Loucy (cell line): ENCODE measurements around the gene CREB1.

Experiments used
- H2AFZ ChIP-seq: fragments of 200-600 bp; sonication (generic); 2 replicates; pipeline ENCODE4 v1.6.0; 2016; ENCODE audit warnings: antibody characterized with exemption, mild to moderate bottlenecking, low read length, moderate library complexity
- H3F3A ChIP-seq: fragments of 200-600 bp; 2 replicates; pipeline ENCODE4 v1.6.0; 2016; ENCODE audit warnings: antibody characterized with exemption, low read depth, mild to moderate bottlenecking
- H3K27me3 ChIP-seq: fragments of 200-600 bp; sonication (generic); 2 replicates; pipeline ENCODE4 v1.6.1; 2014; ENCODE audit warnings: low read length, mild to moderate bottlenecking; ENCODE audit not compliant: insufficient read depth, poor library complexity, severe bottlenecking
- H3K36me3 ChIP-seq: fragments of 200-600 bp; sonication (generic); 2 replicates; pipeline ENCODE4 v1.6.1; 2016; ENCODE audit warnings: low read length; ENCODE audit not compliant: insufficient read depth
- H3K4me1 ChIP-seq: fragments of 200-600 bp; sonication (generic); 2 replicates; pipeline ENCODE4 v1.5.1; 2014; ENCODE audit warnings: low read length, mild to moderate bottlenecking; ENCODE audit not compliant: insufficient read depth, poor library complexity, severe bottlenecking
- H3K4me2 ChIP-seq: fragments of 200-600 bp; sonication (generic); 2 replicates; pipeline ENCODE4 v1.6.0; 2014; ENCODE audit warnings: antibody characterized with exemption, low read length, low read depth, mild to moderate bottlenecking; ENCODE audit not compliant: poor library complexity, severe bottlenecking
- H3K4me3 ChIP-seq: fragments of 200-600 bp; sonication (generic); 2 replicates; pipeline ENCODE4 v1.5.1; 2014; ENCODE audit warnings: low read length, mild to moderate bottlenecking, mixed read lengths; ENCODE audit not compliant: poor library complexity, severe bottlenecking
- H3K79me2 ChIP-seq: fragments of 200-600 bp; sonication (generic); 2 replicates; pipeline ENCODE4 v1.6.1; 2014; ENCODE audit warnings: low read length; ENCODE audit not compliant: insufficient read depth
- H3K9ac ChIP-seq: fragments of 200-600 bp; sonication (generic); 2 replicates; pipeline ENCODE4 v1.6.0; 2014; ENCODE audit warnings: mild to moderate bottlenecking, low read depth, low read length, moderate library complexity; ENCODE audit not compliant: poor library complexity, severe bottlenecking
- H3K9me2 ChIP-seq: fragments of 200-600 bp; sonication (generic); replicated peaks from 2 replicates; pipeline ENCODE4 v1.6.1; 2016; ENCODE audit warnings: low read depth, low read length, mixed read lengths
- H3K9me3 ChIP-seq: fragments of 200-600 bp; sonication (generic); 2 replicates; pipeline ENCODE4 v1.6.1; 2014; ENCODE audit warnings: mild to moderate bottlenecking, antibody characterized with exemption, low read length, low read depth; ENCODE audit not compliant: insufficient read depth
- H4K20me1 ChIP-seq: fragments of 200-600 bp; sonication (generic); 2 replicates; pipeline ENCODE4 v1.6.0; 2014; ENCODE audit warnings: antibody characterized with exemption, low read length, mild to moderate bottlenecking; ENCODE audit not compliant: insufficient read depth, poor library complexity, severe bottlenecking
- CTCF ChIP-seq: fragments of 200-600 bp; sonication (generic); conservative IDR thresholded peaks from 2 replicates; pipeline ENCODE4 v1.5.1; 2014; ENCODE audit warnings: mild to moderate bottlenecking, antibody characterized with exemption, low read length
- EZH2phosphoT487 ChIP-seq: fragments of 200-600 bp; IDR thresholded peaks from 2 replicates; pipeline ENCODE4 v1.6.1; 2018; ENCODE audit warnings: antibody characterized with exemption, mild to moderate bottlenecking, moderate library complexity, borderline replicate concordance

The CREB1 gene

GRCh38 chr2:207505171-207505570, 24.6 kb upstream of the CREB1 start:
- Histone ChIP-seq H3K27me3 (no peaks in the 10 kb centered on the region), H3K9me3 (no peaks in the 10 kb centered on the region), H3K4me1 (peaks cover 4% of the 10 kb centered on the region), H2AFZ (no peak overlapping the region), H3K36me3 (no peaks in the 10 kb centered on the region), H3K4me3 (no peak overlapping the region), H3K9ac (no peak overlapping the region), H3K4me2 (no peak overlapping the region), H3K79me2 (no peaks in the 10 kb centered on the region), H4K20me1 (no peaks in the 10 kb centered on the region), H3K9me2 (no peaks in the 10 kb centered on the region), H3F3A (no peaks in the 10 kb centered on the region)
- TF ChIP-seq EZH2phosphoT487 (no peak), CTCF (no peak)

- H3K9me3 ChIP-seq, result no peaks in the 10 kb centered on the region
- no peaks in the 10 kb centered on the region for H4K20me1 ChIP-seq
- no peak overlapping the region for H3K4me2 ChIP-seq
- H3K9me2 ChIP-seq, result no peaks in the 10 kb centered on the region
- H3K36me3 ChIP-seq, result no peaks in the 10 kb centered on the region
- no peaks in the 10 kb centered on the region for H3K79me2 ChIP-seq
- peaks cover 4% of the 10 kb centered on the region for H3K4me1 ChIP-seq
- TF ChIP-seq EZH2phosphoT487 (no peak), CTCF (no peak)
- H3K4me3 ChIP-seq, result no peak overlapping the region
- H3F3A ChIP-seq, result no peaks in the 10 kb centered on the region
- no peak overlapping the region for H2AFZ ChIP-seq
- H3K9ac ChIP-seq, result no peak overlapping the region
- no peaks in the 10 kb centered on the region for H3K27me3 ChIP-seq
These were observed 24.0 kb upstream of the CREB1 start for GRCh38 chr2:207505728-207506127.

DNA sequence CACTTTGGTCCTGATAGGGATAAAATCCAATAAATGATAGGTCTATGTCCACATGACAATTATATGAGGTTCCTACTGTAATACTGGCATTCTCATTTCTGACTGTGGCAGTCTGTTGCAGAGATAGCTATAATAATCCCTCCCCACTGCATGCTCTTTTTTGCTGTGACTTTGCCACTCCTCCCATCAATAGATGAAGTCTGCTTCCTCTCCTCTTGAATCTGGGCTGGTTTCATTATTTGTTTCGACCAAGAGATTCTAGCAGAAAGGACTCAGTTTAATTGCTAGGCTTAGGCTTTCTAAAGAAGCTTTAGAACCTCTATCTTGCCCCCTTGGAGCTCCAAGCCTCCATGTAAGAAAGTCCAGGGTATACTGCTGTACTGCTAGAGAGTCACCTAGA, 23.3 kb upstream of the CREB1 start:
- no peak overlapping the region for H3K4me3 ChIP-seq

More for the DNA sequence above, 23.3 kb upstream of the CREB1 start:
- Histone ChIP-seq H2AFZ (0 out of 2 replicates have a peak overlapping the region, but pooled peaks have one; percentile 26), H3K9ac (no peak overlapping the region), H3K79me2 (no peaks in the 10 kb centered on the region), H3K4me2 (no peak overlapping the region), H3F3A (no peaks in the 10 kb centered on the region), H4K20me1 (no peaks in the 10 kb centered on the region), H3K9me3 (no peaks in the 10 kb centered on the region), H3K36me3 (no peaks in the 10 kb centered on the region), H3K27me3 (no peaks in the 10 kb centered on the region), H3K4me1 (peaks cover 4% of the 10 kb centered on the region), H3K9me2 (no peaks in the 10 kb centered on the region)
- no peak for TF ChIP-seq EZH2phosphoT487
- no peak for TF ChIP-seq CTCF
